Fibroblast of skin of scalp (primary cell): ENCODE measurements around the gene ARHGAP1. TPM values are rescaled to one million over a fixed set of nuclear protein-coding genes. Genes with fewer than 3 reads are reported as not detected.

Experiments
- DNase-seq: peaks from one replicate; pipeline ENCODE4 v3.0.0-alpha.2; 2013
- polyA plus RNA-seq, 2 experiments: library from polyadenylated mRNA; unstranded; fragments of 120-200 nt; gene quantifications; one replicate each; pipeline ENCODE4 v1.2.1, GENCODE V29; 2013; ENCODE audit not compliant: insufficient read length in 2 of 2

The ARHGAP1 gene
- 90.7 TPM for polyA plus RNA-seq (2013, experiment 1 of 2; ENCODE audit: insufficient read length)
- polyA plus RNA-seq (2013, experiment 2 of 2; ENCODE audit: insufficient read length), result 92.1 TPM

DNA sequence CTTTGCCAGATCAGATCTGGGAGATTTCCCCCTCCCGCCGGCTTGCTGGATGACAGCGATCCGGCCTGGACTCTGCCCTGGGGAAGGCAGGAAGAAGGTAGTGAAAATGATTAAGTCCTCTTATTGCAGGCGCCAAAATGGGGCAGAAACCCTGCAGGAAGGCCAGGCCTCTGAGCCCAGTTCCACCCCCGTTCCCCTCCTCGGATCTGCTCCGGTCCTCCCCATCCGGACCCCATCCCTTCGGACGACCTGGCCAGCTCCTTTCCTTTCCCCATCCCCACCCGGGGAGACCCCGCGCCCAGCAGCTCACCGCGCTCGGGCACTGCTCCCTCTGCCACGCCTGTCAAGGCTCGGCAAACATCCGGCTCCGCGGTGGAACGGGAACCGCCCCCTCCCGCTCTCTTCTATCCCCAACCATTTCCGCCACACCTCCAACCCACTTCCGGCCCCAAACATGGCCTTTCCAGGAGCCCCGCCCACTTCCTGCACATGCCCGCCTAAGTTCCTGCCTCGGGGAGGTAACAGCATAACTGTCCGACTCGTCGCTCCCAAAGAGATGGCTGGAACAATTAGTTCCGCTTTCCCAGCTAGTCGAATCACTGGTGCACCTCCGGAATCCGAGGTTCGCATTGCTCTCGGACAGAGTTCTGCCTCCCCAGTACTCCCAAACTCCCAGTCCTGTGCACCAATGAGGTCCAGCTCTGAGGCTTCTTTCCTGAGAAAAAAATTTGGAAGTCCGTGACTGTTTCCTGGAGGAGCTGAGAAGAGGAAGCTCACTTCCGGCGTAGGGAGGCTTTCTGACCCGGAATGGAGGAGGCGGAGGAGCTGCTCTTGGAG lies at the start of gene ARHGAP1, which contains the start of gene ZNF408:
Gene ARHGAP1, minus strand, starts transcription at position 379 of the 837 bp plus-strand sequence. CDS start 4,512 bp downstream, outside the sequence.
Gene ZNF408, plus strand, starts transcription at position 791 of the 837 bp plus-strand sequence. Its CDS starts 17 bp downstream, at position 808.
- peak; percentile 99 for DNase-seq

DNA sequence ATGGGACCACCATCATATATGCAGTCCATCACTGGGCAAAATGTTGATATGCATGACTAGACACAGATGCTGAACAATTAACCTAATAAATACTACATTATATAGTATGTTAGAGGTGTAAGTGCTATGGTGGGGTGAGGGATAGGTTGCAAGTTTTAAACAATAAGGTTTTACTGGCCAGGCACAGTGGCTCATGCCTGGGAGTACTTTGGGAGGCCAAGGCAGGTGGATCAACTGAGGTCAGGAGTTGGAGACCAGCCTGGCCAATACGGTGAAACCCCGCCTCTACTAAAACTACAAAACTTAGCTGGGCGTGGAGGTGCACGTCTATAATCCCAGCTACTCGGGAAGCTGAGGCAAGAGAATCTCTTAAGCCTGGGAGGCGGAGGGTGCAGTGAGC lies 46.7 kb upstream of the ARHGAP1 start:
- no peak for DNase-seq

DNA sequence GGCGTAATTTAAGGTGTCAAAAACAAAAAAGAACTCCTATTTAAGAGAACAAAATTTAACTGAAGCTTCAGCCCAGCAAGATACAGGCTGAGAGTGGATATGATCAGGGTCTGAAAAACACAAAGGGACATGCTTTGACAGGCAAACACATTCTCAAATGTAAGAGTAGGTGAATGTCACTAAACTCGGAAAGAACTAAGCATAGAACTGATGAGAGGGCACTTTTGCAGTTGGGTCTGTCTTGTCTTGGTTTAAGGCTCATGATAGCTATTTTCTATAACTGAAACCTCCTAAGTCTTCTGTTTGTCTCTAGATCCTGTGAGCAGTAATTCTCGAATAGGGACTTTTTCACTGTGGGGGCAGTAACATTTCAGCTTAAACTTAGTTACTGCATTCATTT lies 45.6 kb upstream of the ARHGAP1 start:
- no peak for DNase-seq

DNA sequence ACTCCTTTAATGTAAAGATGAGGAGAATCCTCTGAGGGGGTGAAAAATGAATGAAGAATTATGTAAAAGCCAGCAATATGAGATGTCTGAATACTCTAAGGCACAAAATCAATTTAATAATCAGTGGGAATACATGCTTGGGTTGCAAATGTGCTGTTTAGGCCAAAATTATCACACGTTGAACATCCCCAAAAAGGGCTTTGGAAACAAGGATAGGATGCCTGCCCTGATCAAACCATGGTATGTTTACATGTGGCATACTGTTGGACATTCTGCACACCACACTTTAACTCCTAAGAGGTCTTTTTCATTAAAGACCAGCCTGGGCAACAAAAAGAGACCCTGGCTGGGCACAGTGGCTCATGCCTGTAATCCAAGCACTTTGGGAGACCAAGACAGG lies 44.9 kb upstream of the ARHGAP1 start:
- DNase-seq, result no peak

DNA sequence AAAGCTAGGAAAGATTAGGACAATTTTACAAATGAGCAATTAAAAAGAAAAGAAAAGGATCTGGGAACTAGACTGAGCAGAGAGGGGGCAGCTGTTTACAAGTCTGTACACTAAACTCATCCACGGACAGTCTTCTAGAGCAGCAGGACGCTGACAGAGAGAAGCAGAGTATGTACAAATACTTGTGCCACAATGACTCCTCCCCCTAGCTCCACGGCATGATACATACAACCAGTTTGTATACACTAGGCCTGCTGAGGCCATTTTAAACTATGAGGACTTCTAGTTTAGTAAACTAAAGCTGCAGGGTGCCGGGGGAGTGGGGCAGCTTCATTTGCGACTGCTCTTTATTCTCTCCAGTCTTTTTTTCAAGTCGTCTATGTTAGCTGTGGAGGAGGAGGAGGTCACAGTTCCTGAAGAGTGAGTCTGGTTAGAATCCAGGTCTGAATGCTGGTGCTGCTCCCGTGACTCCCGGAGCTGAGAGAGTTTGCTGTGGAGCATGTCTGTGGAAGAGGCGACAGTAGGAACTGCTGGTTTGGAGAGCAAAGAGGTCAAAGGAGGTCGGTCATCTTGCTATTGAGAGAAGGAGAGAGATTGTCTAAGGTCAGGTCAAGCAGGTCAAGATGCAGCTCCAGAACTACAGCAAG lies 43.4 kb upstream of the ARHGAP1 start:
- no peak for DNase-seq

DNA sequence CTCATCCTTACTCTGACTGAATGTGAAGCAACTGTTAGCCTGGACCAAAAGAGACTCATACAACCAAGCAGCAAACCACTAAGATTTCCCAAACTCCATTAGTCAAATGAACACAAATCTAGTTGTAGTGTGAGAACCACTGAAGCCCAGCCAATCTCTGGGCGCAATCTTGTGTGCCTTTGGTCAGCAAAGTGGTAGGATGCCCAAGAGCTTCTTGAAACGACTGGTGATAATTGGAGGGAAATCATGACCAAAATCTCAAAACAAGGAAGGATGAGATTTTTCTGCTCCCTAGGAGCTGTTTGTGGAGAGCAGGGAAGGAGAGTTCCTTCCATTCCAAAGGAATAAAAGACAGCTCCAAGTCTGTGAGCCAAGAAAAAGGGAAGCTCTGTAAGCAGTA lies 42.6 kb upstream of the ARHGAP1 start:
- no peak for DNase-seq

DNA sequence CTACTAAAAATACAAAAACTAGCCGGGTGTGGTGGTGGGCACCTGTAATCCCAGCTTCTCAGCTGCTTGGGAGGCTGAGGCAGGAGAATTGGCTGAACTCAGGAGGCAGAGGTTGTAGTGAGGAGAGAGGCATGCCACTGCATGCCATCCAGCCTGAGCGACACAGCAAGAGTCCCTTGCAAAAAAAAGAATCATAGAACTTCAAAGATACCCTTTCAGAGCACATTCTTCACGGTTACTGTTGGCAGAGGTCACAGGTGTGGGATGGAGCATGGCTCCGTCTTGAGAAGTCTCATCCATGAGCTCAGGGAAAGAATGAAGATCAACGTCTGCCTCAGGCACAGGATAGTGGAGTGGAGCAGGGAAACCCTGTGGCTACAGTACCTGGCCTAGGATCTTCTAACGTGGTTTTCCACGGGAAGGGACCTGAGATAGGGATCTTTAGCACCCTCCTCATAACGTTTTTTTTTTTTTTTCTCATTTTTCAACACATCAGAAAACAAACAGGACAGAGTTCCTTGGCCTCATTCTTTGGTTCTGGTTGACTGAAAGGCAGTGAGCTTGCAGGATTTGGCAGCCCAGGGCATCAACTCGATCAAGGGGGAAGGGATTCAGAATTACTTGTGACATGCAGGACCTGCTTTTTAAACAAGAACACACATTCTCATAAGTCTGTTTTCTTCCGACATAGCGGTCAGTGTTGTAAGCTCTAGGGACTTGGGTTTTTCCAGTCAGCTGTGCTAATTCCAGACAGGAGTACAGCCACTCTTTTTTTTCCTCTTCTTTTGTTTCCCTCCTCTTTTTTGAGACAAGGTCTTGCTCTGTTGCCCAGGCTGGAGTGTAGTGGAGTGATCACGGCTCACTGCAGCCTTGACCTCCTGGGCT lies 41.4 kb upstream of the ARHGAP1 start:
- no peak for DNase-seq

DNA sequence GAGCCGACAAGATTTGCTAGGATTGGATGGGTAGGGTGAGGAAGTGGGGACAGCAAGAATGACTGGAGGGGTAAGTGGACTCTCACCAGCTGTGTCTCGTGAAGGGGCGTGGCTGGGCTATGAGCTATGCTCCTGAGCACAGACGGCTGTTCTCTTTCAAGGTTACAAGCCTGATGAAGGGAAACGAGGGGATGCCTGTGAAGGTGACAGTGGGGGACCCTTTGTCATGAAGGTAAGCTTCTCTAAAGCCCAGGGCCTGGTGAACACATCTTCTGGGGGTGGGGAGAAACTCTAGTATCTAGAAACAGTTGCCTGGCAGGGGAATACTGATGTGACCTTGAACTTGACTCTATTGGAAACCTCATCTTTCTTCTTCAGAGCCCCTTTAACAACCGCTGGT lies 38.5 kb upstream of the ARHGAP1 start:
- no peak for DNase-seq

DNA sequence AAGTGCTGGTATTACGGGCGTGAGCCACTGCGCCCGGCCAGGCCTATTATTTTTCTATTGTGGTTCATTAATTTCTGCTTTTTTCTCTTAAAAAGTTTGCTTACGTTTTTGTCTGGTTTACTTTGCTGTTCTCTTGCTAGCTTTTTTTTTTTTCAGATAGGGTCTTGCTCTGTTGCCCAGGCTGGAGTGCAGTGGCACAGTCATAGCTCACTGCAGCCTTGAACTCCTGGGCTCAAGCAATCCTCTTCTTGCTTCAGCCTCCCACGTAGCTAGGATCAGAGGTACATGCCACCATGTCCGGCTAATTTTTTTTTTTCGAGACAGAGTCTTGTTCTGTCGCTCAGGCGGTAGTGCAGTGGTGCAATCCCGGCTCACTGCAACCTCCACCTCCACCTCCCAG lies 37.3 kb upstream of the ARHGAP1 start:
- no peak for DNase-seq

DNA sequence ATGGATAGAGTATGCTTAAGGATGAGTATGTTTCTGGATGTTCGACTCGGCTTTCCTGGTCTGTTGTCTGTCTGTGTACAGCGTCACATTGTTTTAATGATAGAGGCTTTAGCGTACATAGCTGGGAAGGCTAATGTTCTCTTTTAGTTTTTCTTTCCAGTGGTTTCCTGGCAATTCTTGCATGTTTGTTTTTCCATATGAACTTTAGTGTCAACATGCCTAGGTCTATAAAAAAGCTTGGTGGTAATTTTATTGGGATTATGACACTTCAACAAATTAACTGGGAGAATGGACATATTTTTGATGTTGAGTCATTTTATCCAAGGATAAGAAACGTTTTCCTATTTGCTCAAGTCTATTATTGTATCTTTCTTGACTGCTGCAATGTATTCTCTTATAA lies 36.2 kb upstream of the ARHGAP1 start:
- peak; percentile 52 for DNase-seq

DNA sequence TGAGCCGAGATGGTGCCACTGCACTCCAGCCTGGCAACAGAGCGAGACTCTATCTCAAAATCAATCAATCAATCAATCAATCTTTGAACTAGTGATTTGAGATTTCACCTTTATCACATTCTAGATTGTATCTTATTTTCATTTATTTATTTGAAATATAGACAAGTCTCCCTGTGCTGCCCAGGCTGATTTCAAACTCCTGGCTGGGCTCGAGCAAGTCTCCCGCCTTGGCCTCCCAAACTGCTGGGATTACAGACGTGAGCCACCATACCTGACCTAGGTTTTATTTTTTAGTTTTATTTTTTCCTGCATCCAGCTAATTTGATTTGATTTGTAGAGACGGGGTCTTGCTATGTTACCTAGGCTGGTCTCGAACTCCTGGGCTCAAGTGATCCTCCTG lies 35.7 kb upstream of the ARHGAP1 start:
- no peak for DNase-seq

DNA sequence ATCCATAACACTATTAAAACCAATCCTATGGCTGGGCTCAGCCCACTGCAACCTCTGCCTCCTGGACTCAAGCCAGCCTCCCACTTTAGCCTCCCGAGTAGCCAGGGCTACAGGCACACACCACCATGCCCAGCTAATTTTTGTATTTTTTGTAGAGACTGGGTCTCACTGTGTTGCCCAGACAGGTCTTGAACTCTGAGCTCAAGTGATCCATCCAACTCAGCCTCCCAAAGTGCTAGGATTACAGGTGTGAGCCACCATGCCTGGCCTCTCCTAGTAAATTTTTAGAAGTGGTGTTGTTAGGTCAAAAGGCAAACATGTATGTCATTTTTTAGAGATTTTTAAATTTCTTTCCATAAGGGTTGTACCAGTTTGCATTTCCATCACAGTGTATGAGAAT lies 32.8 kb upstream of the ARHGAP1 start:
- DNase-seq, result no peak

DNA sequence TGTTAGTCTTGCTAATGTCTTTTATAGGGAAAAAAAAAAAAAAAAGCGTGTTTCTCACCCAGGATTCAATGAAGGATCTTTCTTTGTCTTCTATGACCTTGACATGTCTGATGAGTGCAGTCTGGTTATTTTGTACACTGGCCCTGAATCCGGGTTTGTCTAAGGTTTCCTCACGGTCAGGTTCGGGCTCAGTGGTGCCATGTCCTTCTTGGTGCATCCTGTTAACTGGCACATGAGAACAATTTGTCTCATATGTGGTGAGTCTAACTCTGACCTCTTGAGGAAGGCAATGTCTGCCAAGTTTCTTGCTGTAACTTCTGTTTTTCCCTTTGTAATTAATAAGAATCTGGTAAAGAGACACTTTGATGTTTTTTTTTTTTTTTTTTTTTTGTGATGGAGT lies 31.1 kb upstream of the ARHGAP1 start:
- no peak for DNase-seq

DNA sequence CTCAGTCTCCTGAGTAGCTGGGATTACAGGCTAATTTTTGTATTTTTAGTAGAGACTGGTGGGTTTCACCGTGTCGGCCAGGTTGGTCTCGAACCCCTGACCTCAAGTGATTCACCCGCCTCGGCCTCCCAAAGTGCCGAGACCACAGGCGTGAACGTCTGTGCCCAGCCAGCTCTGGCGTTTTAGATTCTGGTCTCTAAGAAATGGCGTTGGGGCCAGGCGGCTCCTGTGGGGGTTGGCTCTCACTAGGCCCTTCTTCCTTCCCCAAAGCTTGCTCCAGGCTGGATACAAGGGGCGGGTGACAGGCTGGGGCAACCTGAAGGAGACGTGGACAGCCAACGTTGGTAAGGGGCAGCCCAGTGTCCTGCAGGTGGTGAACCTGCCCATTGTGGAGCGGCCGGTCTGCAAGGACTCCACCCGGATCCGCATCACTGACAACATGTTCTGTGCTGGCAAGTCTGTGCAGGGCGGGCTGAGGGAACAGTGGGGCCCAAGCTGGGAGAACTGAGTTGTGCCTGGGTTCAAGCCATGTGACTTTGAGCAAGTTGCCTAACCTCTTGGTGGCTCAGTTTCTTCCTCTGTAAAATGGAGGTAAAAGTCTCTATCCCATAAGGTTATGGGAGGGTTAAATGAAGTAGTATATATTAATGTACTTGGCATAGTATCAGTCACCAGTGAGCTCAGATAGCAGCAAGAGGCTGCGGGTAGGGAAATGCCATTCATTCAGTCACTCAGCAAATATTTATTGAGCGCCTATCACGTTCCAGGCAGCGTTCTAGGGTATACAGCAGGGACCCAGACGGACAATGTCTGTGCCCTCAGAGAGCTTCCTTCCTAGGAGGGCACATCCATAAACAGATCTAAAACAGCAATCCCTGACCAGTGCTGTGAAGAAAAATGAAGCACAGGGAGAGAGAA lies 28.9 kb upstream of the ARHGAP1 start:
- peak; percentile 25 for DNase-seq

DNA sequence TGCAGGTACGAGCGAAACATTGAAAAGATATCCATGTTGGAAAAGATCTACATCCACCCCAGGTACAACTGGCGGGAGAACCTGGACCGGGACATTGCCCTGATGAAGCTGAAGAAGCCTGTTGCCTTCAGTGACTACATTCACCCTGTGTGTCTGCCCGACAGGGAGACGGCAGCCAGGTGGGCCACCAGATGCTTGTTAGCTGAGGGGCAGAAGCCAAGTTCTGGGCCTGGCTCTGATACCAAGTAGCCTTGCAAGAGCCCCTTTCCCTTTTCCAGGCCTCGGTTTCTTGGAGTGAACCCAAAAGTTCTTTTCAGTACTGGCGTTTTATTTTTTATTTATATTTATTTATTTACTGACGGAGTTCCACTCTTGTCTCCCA lies 28.2 kb upstream of the ARHGAP1 start:
- no peak for DNase-seq

DNA sequence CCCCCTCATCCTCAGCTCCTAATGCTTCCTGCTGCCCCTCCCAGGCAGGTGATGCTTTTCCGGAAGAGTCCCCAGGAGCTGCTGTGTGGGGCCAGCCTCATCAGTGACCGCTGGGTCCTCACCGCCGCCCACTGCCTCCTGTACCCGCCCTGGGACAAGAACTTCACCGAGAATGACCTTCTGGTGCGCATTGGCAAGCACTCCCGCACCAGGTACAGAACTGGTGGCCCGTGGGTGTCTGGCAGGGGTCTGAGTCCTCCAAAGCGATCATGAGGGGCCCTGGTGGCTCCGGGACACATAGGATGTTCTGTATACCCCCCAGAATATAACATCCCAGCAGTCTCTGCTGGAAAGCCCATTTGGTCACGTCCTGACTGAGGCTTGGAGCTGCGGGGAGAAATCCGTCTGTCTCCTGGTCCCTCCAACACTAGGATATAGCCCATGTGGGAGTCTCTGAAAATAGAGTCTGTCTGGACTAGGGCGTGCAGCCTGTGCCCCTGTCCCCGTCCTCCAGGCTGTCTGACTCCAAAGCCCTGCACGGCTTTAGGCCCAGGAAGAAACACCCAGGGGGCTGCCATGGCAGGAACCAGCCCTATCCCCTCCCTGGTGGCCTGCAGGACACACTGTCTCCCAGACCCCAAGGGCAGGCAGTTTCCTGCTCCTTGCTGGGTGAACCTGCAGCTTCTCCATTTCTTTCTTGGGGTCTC lies 27.7 kb upstream of the ARHGAP1 start:
- no peak for DNase-seq

DNA sequence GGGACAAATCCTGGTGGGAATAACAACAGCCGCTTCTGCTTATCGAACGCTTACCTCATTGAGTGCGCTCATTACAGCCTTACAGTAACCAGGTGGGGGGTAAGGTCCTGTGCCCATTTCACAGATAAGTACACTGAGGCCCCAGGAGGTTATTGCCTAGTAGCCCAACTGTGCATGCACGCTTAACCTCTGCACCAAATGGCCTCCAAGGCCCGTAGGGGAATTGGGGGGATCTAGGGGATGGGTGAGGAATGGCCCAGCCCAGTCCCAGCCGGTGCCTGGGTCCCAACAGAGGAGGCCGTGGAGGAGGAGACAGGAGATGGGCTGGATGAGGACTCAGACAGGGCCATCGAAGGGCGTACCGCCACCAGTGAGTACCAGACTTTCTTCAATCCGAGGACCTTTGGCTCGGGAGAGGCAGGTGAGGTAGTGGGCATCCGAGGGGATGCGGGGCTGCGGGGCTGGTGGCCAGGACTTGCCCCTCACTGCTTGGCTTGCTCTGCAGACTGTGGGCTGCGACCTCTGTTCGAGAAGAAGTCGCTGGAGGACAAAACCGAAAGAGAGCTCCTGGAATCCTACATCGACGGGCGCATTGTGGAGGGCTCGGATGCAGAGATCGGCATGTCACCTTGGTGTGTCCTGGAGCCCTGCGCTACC lies 25.9 kb upstream of the ARHGAP1 start:
- no peak for DNase-seq

DNA sequence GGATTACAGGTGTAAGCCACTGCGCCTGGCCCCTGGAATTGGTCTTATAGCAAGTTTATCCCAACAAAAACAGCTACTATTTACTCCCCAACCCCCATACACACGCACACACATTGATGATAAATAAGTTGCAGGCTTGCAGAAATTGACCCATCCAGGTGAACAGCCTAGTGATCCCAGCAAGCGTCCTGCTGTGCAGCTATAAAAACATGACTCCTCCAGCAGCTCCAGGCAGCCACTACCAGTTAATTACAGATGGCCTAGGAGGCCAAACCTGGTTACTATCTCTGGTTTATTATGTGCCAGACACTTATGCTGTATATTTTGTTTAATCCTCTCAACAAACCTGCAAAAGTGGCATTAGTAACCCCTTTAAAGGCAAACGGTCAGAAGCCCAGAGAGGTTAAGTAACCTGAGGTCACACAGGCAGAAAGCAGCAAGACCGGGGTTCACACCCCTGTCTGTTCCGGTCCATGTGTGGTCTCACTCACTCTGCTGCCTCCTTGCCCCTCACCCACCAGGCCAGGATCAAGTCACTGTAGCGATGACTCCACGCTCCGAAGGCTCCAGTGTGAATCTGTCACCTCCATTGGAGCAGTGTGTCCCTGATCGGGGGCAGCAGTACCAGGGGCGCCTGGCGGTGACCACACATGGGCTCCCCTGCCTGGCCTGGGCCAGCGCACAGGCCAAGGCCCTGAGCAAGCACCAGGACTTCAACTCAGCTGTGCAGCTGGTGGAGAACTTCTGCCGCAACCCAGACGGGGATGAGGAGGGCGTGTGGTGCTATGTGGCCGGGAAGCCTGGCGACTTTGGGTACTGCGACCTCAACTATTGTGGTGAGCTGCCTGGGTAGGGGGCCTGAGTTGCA lies 25.2 kb upstream of the ARHGAP1 start:
- DNase-seq, result no peak

DNA sequence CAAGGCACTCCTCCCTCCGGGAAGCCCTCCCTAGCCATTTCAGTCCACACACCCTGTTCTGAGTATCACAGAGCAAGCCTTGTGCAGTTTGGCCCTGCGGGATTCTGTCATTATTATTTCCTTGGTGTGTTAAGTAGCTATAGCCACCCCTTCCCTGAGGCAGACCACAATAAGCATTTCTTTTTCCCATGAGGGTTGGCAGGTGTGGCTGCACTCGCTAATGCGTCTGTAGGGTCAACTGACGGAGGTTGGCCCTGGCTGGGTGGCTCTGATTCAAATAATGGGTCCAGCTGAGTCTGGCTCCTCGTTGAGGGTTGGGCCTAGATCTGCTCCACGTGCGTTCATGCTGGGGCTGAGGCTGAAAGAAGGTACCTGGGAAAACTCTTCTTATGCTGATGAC lies 23.7 kb upstream of the ARHGAP1 start:
- DNase-seq, result no peak

DNA sequence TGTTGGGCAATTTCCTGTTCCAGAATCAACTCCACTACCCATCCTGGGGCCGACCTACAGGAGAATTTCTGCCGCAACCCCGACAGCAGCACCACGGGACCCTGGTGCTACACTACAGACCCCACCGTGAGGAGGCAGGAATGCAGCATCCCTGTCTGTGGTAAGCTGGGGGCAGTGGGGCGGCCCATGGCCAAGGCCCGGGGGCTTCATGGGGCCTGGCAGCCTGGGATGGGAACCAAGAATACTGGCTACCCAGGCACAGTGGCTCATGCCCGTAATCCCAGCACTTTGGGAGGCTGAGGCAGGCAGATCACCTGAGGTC lies 22.9 kb upstream of the ARHGAP1 start:
- no peak for DNase-seq
